GM19463 (cell line): ENCODE data around the gene STKLD1.
"Not testable (repeated sequence)": the region's sequence is repeated elsewhere in the genome, so short reads cannot be mapped to it uniquely, and the experiment has no call there.

Experiments used
- ATAC-seq: cut with Tn5 transposase; IDR thresholded peaks from one replicate; pipeline ENCODE4 v1.9.1; 2021; ENCODE audit warnings: mild to moderate bottlenecking, moderate library complexity; ENCODE audit not compliant: unreplicated experiment

STKLD1 gene

DNA sequence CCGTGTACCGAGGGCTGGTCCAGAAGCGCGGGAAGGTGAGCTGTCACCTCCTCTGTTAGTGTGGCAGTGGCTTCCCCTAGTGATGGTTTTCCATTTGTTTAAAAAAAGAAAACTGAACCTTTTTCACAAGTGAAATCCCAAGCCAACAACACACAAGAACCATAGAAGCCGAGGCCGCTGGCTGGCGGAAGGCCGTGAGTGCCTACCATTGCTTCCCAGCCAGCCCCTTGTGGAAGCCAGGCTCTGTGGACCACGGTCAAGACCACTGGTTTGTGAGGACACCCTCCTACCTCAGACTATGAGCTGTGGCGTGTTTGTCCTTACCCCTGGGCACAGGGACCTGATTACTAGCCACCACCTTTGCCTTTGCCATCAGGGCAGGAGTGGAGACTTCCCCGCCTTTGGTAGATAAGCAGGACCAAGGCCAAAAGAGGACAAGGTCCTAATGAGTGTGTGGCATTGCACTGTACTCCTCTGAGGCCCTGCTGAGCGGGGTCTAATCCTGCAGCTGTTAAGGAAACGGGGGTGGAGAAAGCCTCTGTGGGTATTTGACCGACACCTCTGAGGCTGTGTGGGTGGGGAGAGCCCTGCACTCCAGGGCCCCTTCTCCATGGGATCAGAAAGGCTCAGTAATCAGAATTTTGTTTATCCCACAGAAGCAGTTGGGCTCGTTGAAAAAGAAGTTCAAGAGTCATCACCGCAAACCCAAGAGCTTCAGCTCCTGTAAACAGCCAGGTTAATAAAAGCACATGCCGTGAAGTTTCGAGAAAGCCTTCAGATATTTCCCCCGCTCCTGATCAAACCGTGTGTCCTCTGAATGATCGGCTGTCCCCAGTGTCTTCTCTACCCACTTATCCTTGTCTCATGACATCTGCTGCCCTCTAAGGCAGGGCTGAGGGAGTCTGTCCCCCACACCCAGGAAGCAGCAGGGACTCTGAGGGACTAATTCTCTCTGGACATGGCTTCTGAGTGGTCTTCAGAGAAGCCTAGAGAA is 15.5 kb upstream of the STKLD1 start:
- no peak for ATAC-seq

DNA sequence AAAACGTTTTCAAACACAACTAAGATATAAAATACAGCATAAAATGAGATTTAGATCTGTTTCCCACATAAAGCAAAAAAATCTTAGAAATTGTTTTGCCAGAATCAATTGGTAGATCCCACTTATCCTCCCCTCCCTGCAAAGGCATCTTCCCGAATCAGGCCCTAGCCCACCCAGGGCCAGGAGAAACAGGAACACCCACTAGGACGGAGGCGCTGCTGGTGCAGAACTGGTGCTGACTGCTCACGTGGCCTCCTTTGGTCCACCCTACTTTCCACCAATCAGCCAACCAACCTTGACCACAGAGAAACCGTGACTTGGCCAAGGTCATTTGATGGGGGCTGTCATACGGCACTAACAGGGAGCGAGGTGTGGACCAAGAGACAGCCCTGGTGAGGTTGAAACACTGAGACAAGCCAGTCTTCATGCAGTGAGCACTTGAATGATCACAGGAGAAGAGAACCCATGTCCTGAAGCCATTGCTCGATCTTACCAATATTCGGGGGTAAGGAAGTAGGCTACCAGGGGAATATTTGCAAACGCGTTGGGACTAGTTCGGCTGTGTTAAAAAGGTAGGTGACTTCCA is 14.6 kb upstream of the STKLD1 start:
- no peak for ATAC-seq

DNA sequence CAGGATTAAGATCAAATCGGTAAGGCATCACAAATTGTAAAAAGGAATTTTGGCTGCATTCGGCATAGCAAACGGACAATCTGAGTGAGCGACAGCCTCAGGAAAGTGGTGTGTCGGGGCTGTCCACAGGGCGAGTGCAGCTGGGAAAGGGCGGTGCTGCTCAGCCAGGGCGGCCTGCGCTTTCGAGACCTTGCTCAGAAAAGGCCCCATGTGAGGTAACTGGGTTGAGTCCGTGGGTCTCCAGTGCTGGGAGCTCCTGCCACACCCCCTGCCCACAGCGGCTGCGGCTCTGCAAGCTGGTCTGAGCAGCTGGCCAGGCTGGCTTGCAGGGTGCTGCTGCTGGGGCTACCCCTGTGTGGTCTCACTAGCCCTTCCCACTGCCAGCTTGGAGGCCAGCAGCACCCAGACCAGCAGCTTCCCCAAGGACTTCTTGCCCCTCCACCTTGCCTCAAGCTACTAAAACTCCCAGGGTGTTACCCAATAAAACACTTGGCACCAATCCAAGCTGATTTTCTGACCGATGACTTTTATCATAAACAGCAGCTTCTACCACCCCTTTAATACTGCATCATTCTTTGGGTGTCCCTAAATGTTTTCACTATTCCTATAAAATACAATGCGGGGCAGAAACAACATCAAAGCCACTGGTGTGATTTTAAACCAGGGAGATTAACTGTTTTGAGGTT is 13.7 kb upstream of the STKLD1 start:
- no peak for ATAC-seq

DNA sequence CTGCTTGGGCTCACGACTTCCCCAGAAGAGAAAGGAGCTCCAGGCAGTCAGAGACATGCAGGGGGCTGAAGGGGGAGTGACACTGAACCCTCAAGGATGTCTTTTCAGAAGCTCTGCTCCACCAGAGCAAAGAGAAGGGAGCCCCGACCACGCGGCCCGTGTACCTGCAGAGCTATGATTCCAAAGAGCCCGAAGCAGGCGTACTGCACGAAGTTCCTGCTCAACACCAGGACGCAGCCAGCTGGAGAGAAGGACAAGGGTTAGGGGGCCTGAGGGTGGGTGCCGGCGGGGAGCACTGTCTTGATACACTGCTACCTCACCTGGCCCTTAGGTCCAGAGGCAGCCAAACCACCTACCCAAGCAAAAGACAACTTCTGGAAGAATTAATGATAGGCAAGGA is 9.7 kb upstream of the STKLD1 start:
- no peak for ATAC-seq

DNA sequence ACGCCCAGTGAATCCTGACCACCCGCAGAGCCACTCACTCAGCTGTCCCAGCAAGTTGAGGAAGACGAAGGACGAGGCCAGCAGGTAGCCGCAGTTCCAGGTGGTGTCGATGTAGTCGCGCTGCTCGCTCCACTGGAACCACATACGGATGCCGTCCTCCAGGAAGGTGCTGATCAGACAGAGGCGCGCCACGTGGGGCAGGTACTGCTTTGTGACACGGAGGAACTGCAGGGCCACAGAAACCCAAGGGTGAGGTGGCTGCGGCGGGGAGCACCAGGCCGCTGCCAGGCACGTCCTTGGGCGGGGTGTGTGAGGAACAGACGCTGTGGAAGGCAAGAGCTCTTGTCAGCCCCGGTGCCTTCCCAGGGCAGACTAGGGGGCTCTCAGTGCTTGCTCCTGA is 8.9 kb upstream of the STKLD1 start:
- no peak for ATAC-seq

DNA sequence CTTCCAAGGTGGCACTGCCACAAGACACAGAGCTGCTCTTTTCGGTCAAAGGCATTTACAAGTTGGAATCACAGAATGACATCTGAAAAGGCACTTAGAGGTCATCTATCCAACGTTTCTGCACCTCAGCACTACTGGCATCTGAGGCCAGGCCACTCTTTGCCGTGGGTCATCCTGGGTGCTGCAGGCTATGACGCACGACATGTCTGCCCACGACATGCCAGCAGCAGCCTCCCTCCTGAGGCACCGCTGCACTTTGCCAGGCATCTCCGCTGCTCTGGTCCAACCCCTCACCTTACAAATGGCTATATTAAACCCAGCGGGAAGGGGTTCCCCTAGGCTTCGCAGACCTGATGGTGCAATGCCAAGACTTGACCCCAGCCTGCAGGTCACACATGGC is 8.4 kb upstream of the STKLD1 start:
- ATAC-seq, result no peak

DNA sequence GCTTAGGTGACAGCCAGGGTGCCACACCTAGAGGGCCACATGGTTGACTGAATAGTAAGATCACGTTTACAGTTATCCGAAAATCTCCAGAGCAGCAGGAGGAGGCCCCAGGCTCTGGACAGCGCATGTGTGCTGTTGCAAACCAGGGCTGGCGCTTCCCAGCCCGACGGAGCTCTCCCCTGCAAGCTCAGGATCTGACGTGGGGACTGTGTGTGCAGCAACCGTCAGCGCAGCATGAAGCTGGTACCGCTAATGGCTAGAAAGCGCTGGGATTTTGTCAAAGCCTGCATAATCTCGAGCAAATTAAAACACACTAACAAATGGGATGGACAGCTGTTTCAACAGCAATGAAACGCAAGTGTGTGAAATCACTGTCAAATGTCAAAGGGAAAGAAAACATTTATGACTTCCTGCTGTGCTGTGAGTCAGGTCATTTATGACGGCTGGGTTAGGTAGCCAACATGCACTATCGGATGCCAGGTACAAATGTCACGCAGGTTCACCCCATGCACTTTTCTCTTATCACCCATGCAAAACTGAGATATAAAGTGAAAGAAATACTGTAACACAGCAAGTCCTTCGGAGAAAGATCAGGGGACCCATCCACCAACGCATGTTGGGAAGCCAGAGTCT is 7.8 kb upstream of the STKLD1 start:
- ATAC-seq, result no peak

DNA sequence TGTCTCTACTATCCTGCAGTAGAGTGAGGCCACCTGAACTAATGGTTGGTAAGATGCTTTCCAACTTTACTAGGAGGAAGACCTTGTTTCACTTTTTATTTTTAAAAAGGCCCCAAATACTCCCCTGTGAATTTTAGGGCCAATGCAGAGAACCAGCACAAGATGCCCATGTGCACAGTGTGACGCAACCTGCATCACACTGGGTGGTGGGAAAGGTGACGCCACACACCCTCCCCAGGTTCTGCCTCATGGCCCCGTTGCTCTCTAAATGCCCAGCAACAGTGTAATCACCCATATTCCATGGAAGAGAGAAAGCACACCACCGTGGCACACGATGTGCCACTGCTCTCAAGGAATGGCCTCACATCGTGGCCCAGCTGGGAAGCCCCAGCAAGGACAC is 6.7 kb upstream of the STKLD1 start:
- ATAC-seq, result no peak

DNA sequence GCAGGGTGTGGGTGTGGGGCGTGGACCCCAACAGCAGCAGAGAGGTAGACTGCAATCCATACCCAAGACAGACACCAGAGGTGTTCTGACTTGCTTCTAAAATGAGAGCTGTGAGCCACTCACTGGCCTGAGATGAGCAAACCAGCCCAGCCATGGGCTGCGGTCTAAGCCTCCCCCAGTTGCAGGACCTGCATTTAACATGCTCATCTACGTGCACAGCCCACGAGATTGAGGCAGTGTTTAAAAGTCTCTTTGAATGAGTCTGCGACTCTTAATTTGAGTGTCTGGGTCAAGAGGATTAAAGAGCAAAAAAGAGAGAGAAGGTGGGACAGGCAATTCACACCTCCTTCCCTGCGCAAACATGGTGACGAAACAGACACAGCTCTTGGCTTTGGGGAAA is 6.2 kb upstream of the STKLD1 start:
- no peak for ATAC-seq

DNA sequence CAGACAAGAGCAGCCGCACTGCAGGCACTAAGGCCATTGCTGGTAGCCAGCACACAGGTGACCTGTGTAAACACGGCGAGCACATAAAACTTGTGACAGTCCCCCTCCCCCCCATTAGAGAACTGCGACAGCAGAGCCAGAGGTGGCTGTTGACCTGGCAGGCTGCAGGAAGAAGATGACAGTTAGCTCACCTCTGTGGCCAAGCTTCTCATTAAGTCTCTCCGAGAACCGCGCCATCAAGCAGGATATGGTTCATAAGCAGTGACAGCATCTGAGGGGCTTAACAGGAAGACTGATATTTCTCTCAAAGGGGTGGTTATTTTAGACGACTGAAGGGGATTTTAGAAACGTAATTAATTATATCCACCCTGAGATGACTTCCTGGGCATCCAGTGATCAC is 5.5 kb upstream of the STKLD1 start:
- no peak for ATAC-seq

DNA sequence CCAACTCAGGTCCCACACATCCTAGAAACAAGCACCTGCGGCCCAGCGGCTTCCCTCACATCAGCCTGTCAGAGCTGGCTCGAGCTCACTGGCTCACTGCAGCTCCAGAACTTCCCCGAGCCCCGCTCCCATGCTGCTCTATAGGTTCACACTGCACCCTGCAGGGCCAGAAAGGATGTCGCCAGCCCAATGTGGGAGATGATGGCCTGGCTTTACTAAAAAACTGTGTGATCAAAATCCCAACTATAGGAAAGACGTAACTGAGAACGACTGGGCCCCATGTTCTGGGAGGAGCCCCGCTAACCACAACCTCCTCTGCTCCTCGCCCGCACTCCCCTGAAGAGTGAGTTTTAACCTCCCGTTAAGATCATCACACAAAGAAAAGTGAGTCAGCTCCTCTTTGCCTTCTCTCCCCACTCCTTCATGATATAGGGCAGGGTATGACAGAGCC is 4.9 kb upstream of the STKLD1 start:
- ATAC-seq, result no peak

DNA sequence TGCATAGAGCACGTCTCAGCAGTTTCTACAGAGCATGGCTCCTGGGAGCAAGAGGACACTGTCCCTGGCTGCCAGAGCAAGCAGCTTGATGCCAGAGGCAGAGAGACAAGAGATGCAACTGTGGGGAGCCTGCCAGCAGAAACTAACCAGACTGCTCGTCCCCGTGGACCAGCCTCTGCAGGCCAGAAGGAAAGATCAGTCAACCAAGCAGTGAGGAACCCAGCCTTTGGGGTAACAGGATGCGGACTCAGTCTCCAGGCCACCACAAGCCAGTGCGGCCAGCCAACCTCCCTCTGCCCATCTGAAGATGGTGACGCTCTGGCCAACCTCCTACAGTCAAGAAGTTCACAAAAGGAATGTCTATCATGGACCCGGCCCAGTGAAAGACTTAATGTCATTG is 4.0 kb upstream of the STKLD1 start:
- no peak for ATAC-seq

DNA sequence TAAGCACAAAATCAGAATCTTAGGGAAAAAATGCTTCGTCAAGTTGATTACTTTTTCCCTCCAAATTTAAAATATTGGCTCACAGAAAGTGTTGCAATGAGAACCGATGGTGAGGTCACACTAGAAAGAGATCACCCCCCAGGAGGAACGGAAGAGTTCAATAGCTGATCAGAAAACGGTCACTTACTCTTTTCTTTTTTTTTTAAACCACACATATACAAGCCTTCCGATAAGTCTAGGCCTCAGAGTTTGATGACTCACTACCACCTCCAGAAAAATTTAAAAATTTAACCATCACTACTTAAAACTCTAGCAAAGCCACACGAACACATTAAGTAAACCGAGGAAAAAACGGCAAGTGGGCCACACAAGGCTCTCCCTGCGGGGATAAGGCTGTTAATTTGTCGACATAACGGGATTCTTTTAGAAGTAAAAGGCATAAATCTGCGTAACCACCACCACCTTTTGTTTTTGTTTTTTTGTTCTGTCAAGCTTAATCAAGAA is 1.5 kb upstream of the STKLD1 start:
- no peak for ATAC-seq

DNA sequence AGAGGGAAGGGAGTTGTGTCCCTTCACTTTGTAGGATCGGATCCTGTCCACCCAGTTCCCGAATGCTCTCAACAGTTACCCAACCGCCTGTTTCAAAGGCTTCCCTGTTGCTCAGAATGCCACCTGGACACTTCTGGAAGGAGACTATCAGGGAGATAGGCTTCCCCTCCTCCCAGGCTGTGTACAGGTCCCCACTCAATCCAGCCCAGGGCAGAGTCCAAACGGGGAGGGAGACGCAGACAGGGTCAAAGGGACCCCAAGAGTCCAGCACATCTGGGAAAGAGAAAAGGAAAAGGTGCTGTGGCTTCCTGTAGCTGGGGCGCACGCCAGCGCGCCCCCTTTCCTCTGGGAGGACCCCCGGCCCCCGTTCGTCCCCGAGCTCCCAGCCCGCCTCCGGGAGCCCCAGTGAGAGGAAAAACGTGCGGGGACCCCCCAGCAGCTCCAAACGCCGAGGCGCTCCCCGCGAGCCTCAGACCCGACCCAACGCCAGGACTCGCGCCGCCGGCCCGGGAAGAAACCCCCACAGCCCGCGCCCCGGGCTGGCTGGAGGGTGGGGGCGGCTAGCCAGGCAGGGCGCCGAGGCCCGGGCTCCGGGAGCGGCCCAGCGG is 946 bp upstream of the STKLD1 start:
- ATAC-seq, result peak; percentile 7

DNA sequence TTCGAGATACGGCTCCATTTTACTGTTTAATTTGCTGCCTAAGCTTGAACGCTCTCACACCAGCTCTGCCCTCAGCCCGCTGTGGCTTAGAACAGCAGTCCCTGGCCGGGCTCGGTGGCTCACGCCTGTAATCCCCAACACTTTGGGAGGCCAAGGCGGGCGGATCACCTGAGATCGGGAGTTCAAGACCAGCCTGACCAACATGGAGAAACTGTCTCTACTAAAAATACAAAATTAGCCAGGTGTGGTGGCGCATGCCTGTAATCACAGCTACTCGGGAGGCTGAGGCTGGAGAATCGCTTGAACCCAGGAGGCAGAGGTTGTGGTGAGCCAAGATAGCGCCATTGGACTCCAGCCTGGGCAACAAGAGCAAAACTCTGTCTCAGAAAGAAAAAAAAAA is 1.1 kb downstream of the STKLD1 start:
- ATAC-seq, result not testable (repeated sequence)

DNA sequence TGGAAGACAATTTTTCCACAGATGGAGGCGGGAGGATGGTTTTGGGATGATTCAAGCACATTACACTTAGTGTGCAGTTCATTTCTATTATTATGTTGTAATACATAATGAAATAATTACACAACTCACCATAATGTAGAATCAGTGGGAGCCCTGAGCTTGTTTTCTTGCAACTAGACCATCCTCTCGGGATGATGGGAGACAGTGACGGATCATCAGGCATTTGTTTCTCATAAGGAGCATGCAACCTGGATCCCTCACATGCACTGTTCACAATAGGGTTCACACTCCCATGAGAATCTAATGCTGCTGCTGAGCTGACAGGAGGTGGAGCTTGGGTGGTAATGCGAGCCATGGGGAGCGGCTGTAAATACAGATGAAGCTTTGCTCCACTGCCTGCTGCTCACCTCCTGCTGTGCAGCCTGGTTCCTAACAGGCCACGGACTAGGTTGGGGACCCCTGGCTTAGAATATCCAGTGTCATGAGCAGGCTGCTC is 1.6 kb downstream of the STKLD1 start:
- ATAC-seq, result no peak

DNA sequence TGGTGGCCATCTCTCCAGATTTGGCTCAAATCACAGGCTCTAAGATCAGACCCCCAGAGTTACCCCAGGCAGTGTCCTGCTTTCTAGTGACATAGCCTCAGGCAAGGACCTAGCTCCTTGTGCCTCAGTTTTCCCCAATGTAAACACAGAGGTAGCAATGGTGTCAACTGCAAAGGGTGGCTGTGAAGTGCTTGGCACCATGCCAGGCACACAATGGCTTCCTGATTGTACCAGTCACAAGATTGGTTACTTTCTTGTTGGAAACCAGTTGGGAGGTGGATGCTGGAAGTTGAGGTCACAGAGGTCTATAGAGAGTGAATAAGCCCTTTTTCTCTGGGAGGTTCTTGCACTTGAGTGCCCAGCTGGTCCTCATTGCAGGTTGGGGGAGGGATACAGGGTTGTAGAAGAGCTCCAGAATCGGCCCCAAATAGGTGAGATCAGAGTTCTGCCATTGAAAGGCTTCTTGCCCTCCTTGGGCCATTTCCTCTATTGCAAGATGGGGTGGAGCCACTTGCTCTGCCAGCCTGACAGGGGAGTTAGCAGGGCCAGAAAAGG is 2.3 kb downstream of the STKLD1 start:
- ATAC-seq, result no peak

DNA sequence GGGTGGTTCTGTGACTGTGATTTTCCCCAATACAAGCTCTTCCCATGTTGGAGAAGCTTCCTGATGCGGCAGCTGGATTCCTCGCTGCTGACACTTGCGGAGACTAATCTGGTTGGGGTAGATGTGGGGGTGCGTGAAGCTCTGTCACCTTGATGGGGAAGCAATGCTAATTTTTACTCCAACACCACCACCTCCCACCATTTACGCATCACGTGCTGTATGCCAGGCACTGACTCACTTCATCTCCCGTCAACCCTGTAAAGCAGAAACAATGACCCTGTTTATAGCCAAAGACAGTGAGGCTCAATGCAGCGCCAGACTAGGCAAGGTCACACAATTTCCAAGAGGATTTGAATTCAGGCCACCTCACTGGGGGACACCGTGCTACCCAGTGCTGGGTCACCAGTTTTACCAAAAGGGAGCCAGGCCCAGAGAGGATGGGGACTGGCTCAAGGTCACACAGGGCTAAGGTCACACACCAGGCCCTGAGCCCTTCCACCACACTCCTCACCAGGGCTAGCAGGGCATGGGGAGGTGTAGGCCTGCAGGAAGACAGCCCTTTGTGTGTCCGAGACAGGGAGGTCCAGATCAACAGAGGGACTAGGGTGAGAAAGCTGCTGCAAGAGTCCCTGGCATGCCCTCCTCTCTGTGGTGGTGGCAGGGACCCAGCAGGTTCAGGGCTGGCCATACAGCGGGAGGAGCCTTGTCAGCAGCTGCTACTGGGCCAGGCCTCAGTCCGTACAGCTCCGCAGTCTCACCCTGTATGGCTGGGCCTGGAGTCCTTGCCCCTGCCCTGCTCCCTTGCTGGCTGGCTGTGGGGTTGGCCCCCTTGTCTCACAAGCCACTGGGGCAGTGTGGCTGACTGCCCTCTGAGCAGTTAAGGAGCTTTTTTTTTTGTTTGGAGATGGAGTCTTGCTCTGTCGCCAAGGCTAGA is 3.3 kb downstream of the STKLD1 start:
- ATAC-seq, result no peak

DNA sequence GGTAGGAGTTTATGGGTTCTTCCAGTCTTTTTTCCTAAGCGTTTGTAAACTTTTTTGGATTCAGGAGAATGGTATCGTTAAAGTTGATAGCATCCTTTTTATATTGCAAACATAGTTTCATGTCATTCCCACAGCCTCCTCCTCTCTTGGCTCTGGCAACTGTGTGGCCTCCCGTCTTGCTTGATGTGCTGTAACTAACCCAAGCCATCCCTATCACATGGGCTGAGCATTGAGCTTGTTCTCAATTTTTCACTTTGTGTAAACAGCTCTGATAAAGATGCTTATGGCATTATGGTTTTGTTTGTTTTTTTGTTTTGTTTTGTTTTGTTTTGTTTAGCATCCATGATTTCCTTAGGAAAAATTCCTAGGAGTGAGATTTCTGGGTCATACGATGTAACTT is 4.6 kb downstream of the STKLD1 start:
- ATAC-seq, result no peak
